Activated B cell treated with CpG ODN at 0.5 μM for 24 hours (primary cell): Measurements from ENCODE around the gene TMEM150B. TPM values are rescaled to one million over a fixed set of nuclear protein-coding genes. Genes with fewer than 3 reads are reported as not detected.

Experiments used
- ATAC-seq: fragments of 200-7000 bp; cut with Tn5 transposase; one replicate; pipeline ENCODE4 v1.10.0; 2021; ENCODE audit warnings: low read depth, mild to moderate bottlenecking, moderate library complexity
- CTCF ChIA-PET: fragments of 350-600 bp; sonication (Branson Sonifier 250); formaldehyde crosslinking; loops from one replicate; lab custom pipeline; 2021; ENCODE audit warnings: antibody characterized with exemption; lab: Charles Lee
- POLR2A ChIA-PET: fragments of 350-600 bp; sonication (Branson Sonifier 250); formaldehyde crosslinking; loops from one replicate; lab custom pipeline; 2021; ENCODE audit warnings: antibody characterized with exemption; lab: Charles Lee
- DNase-seq: peaks from one replicate; pipeline ENCODE4 v3.0.0; 2022
- H3K27ac Mint-ChIP-seq: one replicate; pipeline ENCODE4 v1.8.0; 2020; ENCODE audit warnings: mixed read lengths
- H3K27me3 Mint-ChIP-seq: one replicate; pipeline ENCODE4 v1.8.0; 2021; ENCODE audit warnings: mixed read lengths
- H3K36me3 Mint-ChIP-seq: one replicate; pipeline ENCODE4 v1.8.0; 2021; ENCODE audit warnings: low read depth, mixed read lengths
- H3K4me1 Mint-ChIP-seq: one replicate; pipeline ENCODE4 v1.8.0; 2021; ENCODE audit warnings: mixed read lengths
- H3K4me3 Mint-ChIP-seq: one replicate; pipeline ENCODE4 v1.8.0; 2020; ENCODE audit warnings: mild to moderate bottlenecking, mixed read lengths
- H3K9me3 Mint-ChIP-seq: one replicate; pipeline ENCODE4 v1.8.0; 2020; ENCODE audit warnings: mixed read lengths
- CTCF ChIP-seq: fragments of 200-600 bp; IDR thresholded peaks from one replicate; pipeline ENCODE4 v1.8.0; 2022; ENCODE audit warnings: antibody characterized with exemption, mild to moderate bottlenecking
- intact Hi-C: fragments of 100-400 bp; cut with micrococcal nuclease; formaldehyde crosslinking; loops from one replicate; pipeline ENCODE4 v1.15.1; 2024
- total RNA-seq: library from RNA; stranded (reverse); gene quantifications from 2 replicates; pipeline ENCODE4 v1.2.3, GENCODE V29; 2022

The TMEM150B gene
- total RNA-seq, 1 donor from 2014 or later = not detected

GRCh38 chr19:55352040-55352439, 26.9 kb upstream of the TMEM150B start:
- ATAC-seq (no peak), DNase-seq (no peak)
- POLR2A ChIA-PET = no interaction called here
- Mint-ChIP-seq H3K36me3 (no peaks in the 10 kb centered on the region), H3K27ac (no peak overlapping the region), H3K27me3 (peaks cover 40% of the 10 kb centered on the region), H3K9me3 (no peaks in the 10 kb centered on the region), H3K4me3 (no peak overlapping the region), H3K4me1 (peaks cover 18% of the 10 kb centered on the region)
- intact Hi-C loops = no loop called here
- no peak for TF ChIP-seq CTCF
- CTCF ChIA-PET = no interaction called here

GRCh38 chr19:55350620-55351315, 25.6 kb upstream of the TMEM150B start:
- CTCF ChIA-PET = no interaction called here
- intact Hi-C loops = no loop called here
- Mint-ChIP-seq H3K4me1 (peaks cover 18% of the 10 kb centered on the region), H3K27ac (no peak overlapping the region), H3K27me3 (peaks cover 39% of the 10 kb centered on the region), H3K36me3 (peaks cover 1% of the 10 kb centered on the region), H3K9me3 (no peaks in the 10 kb centered on the region), H3K4me3 (no peak overlapping the region)
- no peak for TF ChIP-seq CTCF
- DNase-seq (no peak), ATAC-seq (no peak)
- POLR2A ChIA-PET = no interaction called here

GRCh38 chr19:55348317-55349034, 23.3 kb upstream of the TMEM150B start:
- no peak for TF ChIP-seq CTCF
- DNase-seq (no peak), ATAC-seq (no peak)
- H3K27ac Mint-ChIP-seq = no peak overlapping the region
- no peaks in the 10 kb centered on the region for H3K9me3 Mint-ChIP-seq
- no peak overlapping the region for H3K4me3 Mint-ChIP-seq
- peaks cover 32% of the 10 kb centered on the region for H3K27me3 Mint-ChIP-seq
- H3K4me1 Mint-ChIP-seq = peaks cover 11% of the 10 kb centered on the region
- POLR2A ChIA-PET = interaction anchor here (0.5 kb wide), 1 partner anchor 12 kb away, joined by 5 read pairs; no protein-coding TSS in a partner anchor
- intact Hi-C loops = no loop called here
- peaks cover 1% of the 10 kb centered on the region for H3K36me3 Mint-ChIP-seq
- CTCF ChIA-PET = interaction anchor here (1.1 kb wide), 1 partner anchor 68 kb away, joined by 3 read pairs; the partner anchor contains the start of gene HSPBP1

GRCh38 chr19:55347442-55348009, 22.4 kb upstream of the TMEM150B start:
- intact Hi-C loops = no loop called here
- no peaks in the 10 kb centered on the region for H3K9me3 Mint-ChIP-seq
- no peak overlapping the region for H3K4me3 Mint-ChIP-seq
- TF ChIP-seq CTCF = no peak
- H3K27ac Mint-ChIP-seq = no peak overlapping the region
- peaks cover 4% of the 10 kb centered on the region for H3K36me3 Mint-ChIP-seq
- ATAC-seq (no peak), DNase-seq (no peak)
- ChIA-PET POLR2A (no interaction called here), CTCF (no interaction called here)
- H3K4me1 Mint-ChIP-seq = peaks cover 2% of the 10 kb centered on the region
- H3K27me3 Mint-ChIP-seq = peaks cover 23% of the 10 kb centered on the region
